C1 segment of cervical spinal cord (tissue), 14 donors: ENCODE data around the gene EFNB2.

ENCODE experiments used
- DNase-seq, 14 donors: peaks; one replicate each; lab custom pipeline; 2025; lab: John Stamatoyannopoulos, UW

The EFNB2 gene

GRCh38 chr13:106526738-106527444 lies 8.6 kb downstream of the EFNB2 start:
- DNase-seq: no peak

DNA sequence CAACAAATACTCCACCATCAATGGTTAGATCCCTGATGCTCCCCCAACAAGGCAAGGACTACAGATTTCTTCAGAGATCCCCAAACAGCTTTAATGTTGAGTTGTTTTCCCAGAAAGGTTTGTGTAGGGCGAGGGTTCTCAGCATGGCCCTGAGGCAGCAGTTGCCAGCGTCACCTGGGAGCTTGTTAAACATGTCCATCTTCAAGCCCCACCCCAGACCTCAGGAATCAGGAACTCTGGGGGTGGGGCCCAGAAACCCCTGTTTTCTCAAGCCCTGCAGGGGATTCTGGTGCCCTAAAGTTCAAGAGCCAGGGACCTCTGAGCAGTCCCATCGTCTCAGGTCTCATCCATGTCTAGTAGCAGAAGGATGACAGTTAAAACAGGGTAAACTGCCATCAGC lies 9.6 kb downstream of the EFNB2 start:
- no peak for DNase-seq

DNA sequence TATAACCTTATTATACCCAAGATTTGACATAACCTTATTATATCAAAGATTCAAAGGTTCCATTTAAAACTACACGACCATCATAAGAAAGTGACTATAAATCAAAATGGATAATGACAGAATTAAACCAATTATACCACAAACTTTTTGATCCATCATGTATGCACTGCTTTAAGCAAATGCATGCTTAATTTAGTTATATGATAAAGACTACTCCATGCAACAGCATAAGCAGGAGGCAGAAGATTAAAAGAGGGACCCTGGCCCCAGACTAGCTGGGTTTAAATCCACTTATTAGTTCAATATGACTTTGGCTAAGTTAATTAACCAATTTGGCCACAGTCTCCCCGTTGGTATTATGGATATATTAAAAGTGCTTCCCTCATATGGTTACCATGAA lies 11.4 kb downstream of the EFNB2 start:
- DNase-seq: no peak

- DNase-seq: peak in 1 of 14 donors; percentile 60
Measured at GRCh38 chr13:106523576-106523975, 11.9 kb downstream of the EFNB2 start.

- no peak for DNase-seq
Measured at GRCh38 chr13:106522898-106523525, 12.4 kb downstream of the EFNB2 start.

DNA sequence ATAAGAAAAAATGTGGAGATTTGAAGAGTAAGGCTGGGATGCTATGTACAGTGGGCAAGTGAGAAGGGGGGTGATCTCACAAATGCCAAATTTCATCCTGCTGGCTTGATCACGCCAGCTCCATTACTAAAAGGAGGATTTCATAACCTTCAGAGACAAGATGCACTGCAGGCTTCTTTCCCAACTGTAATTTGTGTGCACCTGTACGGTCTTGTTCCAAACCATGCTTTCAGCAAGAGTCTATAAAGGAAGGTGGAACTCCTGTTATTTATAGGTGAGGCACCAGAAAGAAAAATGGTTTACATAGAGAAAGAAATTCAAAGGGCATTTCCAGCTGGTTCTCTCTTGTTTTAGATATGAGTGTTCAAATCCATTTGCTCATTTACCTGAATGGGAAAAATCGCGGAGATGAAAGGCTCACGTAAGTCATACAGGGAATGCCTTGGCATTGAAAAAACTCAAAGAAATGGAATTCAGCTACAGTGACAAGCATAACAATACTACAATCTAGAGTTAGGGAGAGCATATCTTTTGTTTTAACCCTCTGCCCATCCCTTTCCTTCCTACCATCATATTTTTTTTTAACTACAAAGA lies 13.3 kb downstream of the EFNB2 start:
- DNase-seq: no peak

DNA sequence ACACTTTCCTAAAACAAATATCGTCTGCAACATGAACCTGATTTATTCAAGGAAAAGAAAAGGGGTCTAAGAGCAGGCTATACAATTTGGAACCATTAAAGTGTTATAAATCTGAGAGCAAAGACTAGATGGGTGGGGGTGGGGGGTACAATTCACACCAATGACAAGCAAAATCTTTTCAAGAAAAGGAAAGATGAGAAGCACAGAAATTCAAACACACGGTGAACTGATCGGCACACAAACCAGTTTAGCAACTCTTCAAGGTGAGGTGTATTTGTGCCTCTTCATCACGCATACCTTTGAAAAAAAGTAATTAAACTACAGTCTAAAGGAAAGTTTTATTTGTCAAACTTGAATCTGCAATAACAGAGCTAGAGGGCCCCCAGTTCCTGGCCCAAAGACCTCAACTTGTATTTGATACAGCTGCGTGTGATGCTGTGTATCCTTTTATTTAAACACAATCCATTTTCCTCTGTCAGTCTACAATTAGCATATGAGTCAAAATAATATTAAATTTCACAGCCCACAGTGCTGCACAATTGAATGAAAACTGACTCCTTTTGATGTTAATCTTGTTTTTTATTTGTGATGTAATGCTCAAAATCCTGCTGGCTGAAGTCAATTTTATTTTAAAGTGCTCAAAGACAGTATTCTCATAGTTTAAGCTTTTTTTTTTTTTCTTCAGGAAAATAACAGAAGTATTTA lies 14.2 kb downstream of the EFNB2 start:
- no peak for DNase-seq

- peak in 1 of 14 donors; percentile 10 for DNase-seq
Measured at GRCh38 chr13:106520251-106521054, 15.0 kb downstream of the EFNB2 start.

- DNase-seq: no peak
Measured at GRCh38 chr13:106518512-106518911, 16.9 kb downstream of the EFNB2 start.

DNA sequence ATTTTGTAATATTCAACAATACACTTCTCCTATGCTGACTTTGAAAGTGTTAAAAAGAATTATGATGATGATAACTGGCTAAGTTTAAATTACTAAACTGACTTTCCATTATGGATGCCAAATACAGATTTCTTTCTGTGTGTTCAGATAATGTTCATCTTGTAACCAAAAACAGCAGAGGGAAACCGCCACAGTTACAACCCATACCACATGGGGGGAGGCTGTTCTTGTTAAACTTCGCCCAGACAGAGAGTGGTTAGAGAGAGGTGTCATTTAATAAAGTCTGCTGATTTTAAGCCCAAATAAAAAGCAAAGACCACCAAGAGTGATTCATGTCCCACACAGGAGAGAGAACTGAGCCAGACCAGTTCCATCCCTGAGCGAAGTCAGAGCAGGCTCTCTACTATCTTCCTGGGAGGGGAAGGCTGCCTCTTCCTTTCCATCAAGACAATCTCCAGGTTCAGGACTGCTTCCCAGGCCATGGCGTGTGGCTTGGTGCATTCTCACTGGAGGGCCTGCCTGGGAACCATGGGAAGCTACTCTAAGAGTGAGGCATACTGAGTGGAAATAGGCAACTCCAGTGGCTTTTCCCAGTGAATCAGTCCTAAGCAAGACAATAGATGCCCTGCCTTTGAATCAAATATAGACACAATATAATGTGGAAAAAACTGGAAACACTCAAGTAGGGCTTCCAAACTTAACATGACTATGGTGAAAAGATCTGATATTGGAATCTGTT lies 18.2 kb downstream of the EFNB2 start:
- DNase-seq: no peak

GRCh38 chr13:106515635-106516254 lies 19.7 kb downstream of the EFNB2 start:
- DNase-seq: no peak

GRCh38 chr13:106514928-106515634 lies 20.4 kb downstream of the EFNB2 start:
- no peak for DNase-seq

DNA sequence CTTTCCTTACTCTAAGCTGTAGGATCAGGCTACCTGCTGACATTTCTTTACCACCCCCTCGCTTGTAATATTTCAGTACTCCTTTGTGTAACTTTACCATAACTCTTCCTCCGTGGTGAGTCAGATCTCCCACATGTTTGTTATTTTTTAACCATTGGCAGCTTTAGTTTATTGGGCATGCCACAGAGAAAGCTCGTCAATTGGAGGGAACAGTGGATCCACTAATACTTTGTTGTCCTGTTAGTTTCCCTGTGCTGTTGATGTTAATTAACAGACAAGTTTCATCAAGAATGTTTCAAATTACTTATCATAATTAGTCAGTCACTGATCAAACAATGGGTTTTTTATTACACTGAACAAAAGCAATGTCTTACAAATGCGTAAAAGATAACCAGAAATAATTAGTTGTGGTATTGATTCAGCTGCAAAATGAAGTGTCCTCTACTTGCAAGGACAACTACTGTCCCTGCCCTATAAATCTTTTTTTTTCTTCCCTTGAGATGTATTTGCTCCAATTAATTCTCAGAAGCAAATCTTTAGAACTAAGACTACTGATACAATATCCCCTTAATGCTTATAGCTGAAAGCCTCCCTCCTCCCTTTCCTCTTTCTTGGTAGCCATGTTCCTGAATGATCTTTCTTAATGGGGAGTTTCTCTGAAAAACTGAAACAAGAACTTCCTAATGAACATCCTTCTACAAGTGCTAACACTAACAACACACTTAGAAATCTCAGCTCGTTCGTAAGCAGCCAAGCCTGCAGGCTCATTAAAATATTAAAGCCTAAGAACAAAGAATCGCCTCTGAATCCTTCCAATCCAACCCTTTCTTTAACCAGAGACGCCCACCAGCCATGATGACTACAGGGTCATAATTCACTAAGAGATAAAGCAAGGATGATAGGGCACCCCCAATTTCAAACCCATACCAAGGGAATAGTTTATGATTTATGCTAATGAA lies 22.2 kb downstream of the EFNB2 start:
- DNase-seq: peak in 1 of 14 donors; percentile 5

GRCh38 chr13:106507560-106508274 lies 27.7 kb downstream of the EFNB2 start:
- peak in 6 of 14 donors; percentile 9 to 40 (median 30) for DNase-seq

DNA sequence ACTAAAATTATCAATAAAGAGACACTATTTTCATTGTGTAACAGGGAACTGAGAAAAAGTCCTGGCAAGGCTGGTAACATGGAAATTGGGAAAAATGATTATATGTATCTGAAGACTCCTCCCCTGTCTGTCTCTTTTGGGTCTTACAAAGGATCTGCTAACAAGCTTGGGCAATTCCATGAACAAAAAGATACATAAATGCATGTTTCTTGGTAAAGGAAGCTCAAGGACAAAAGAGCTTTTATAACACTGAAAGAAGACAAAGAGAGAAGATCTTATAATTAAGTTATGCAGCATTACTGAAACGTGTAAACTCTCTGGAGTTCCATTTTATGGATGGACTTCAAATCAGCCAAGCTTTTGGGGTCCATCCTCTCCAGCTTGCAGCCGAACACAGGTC lies 29.2 kb downstream of the EFNB2 start:
- DNase-seq: no peak

DNA sequence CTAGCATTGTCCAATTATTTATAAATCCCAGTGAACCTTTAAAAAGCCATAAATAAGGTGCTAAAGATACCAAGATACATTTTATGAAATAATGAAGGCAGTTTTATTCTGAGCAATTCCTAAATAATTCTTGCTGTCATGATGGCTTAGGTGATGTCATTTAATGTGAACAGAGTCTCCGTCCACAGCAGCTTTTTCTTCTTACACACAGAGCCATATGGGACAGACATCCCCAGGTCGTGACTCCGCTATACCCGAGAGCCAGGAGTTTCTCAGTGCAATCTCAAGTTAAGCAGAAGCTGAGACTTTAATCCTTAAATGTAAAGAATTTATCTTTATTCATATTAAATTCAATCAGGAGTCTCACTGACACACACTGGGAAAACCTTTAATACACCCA lies 29.7 kb downstream of the EFNB2 start:
- no peak for DNase-seq

- no peak for DNase-seq
Measured at GRCh38 chr13:106505295-106505694, 30.2 kb downstream of the EFNB2 start.
